B cell (primary cell): ENCODE measurements around the gene ZNF19. TPM values are rescaled to one million over a fixed set of nuclear protein-coding genes. Genes with fewer than 3 reads are reported as not detected.

ENCODE experiments used
- ATAC-seq: fragments of 200-7000 bp; cut with Tn5 transposase; one replicate; pipeline ENCODE4 v1.10.0; 2021; ENCODE audit warnings: low read depth, mild to moderate bottlenecking, moderate number of reproducible peaks, moderate library complexity
- CTCF ChIA-PET: fragments of 350-600 bp; sonication (Branson Sonifier 250); formaldehyde crosslinking; loops from one replicate; lab custom pipeline; 2021; ENCODE audit warnings: antibody characterized with exemption, inconsistent platforms; lab: Charles Lee
- POLR2A ChIA-PET: fragments of 350-600 bp; sonication (Branson Sonifier 250); formaldehyde crosslinking; loops from one replicate; lab custom pipeline; 2021; ENCODE audit warnings: antibody characterized with exemption; lab: Charles Lee
- DNase-seq: peaks from one replicate; pipeline ENCODE4 v3.0.0; 2013
- H2AFZ ChIP-seq: 2 replicates; pipeline ENCODE4 v1.6.1; 2012; ENCODE audit warnings: mild to moderate bottlenecking, low read depth, low read length; ENCODE audit not compliant: insufficient read depth, poor library complexity, severe bottlenecking
- H3K27ac ChIP-seq, 2 donors: 1 replicate in 1 of 2; 2 replicates in 1 of 2; pipeline ENCODE4 v1.5.1; 2012 to 2013; ENCODE audit warnings: low read length in 2 of 2, mild to moderate bottlenecking in 2 of 2, moderate library complexity in 1 of 2
- H3K27me3 ChIP-seq, 4 experiments: fragments of 200-600 bp in 1 of 4; sonication (generic) in 1 of 4; replicated peaks in 1 of 4; 1 replicate in 2 of 4; 2 replicates in 2 of 4; pipeline versions ENCODE4 v1.6.1 to v1.7.0; 2013 to 2016; ENCODE audit warnings: low read length in 3 of 4, mild to moderate bottlenecking in 2 of 4, mixed read lengths in 1 of 4, moderate library complexity in 1 of 4; ENCODE audit not compliant: insufficient read depth in 4 of 4, control insufficient read depth in 3 of 4; ENCODE audit errors: control extremely low read depth in 1 of 4
- H3K36me3 ChIP-seq, 2 experiments: replicated peaks in 1 of 2; 1 replicate in 1 of 2; 2 replicates in 1 of 2; pipeline versions ENCODE4 v1.6.1 to v1.7.1; 2013; ENCODE audit warnings: low read length in 1 of 2; ENCODE audit not compliant: insufficient read depth in 2 of 2, control insufficient read depth in 1 of 2; ENCODE audit errors: control extremely low read depth in 1 of 2, extremely low read depth in 1 of 2
- H3K4me1 ChIP-seq, 2 donors: fragments of 200-600 bp in 1 of 2; sonication (generic) in 1 of 2; 1 replicate in 1 of 2; 2 replicates in 1 of 2; pipeline versions ENCODE4 v1.5.1 to v1.6.1; 2013 to 2017; ENCODE audit warnings: low read length in 2 of 2; ENCODE audit not compliant: control insufficient read depth in 2 of 2, insufficient read depth in 2 of 2
- H3K4me2 ChIP-seq: replicated peaks from 2 replicates; pipeline ENCODE3; 2012; ENCODE audit warnings: mild to moderate bottlenecking, low read depth, low read length; ENCODE audit not compliant: poor library complexity, severe bottlenecking
- H3K4me3 ChIP-seq, 5 experiments: fragments of 200-600 bp in 1 of 5; sonication (generic) in 1 of 5; 1 replicate in 3 of 5; 2 replicates in 2 of 5; pipeline versions ENCODE4 v1.5.1 to v1.7.0; 2011 to 2016; ENCODE audit warnings: low read length in 4 of 5, mild to moderate bottlenecking in 4 of 5, low read depth in 2 of 5, control low read depth in 1 of 5, moderate library complexity in 1 of 5; ENCODE audit not compliant: insufficient read depth in 1 of 5; ENCODE audit errors: control extremely low read depth in 1 of 5, extremely low read depth in 1 of 5
- H3K79me2 ChIP-seq: fragments of 200-600 bp; sonication (generic); one replicate; pipeline ENCODE4 v1.6.0; 2016; ENCODE audit warnings: low read length; ENCODE audit not compliant: control insufficient read depth, insufficient read depth
- H3K9ac ChIP-seq: fragments of 200-600 bp; sonication (generic); 2 replicates; pipeline ENCODE4 v1.6.1; 2017; ENCODE audit warnings: mild to moderate bottlenecking, low read length, moderate library complexity
- H3K9me3 ChIP-seq, 3 donors: one replicate each; pipeline versions ENCODE4 v1.6.1 to v1.7.1; 2013; ENCODE audit warnings: low read length in 2 of 3; ENCODE audit not compliant: control insufficient read depth in 2 of 3, insufficient read depth in 1 of 3; ENCODE audit errors: control extremely low read depth in 1 of 3
- H4K20me1 ChIP-seq: 2 replicates; pipeline ENCODE4 v1.6.0; 2012; ENCODE audit warnings: mild to moderate bottlenecking, low read length; ENCODE audit not compliant: insufficient read depth, control insufficient read depth, poor library complexity, severe bottlenecking
- H3K27ac Mint-ChIP-seq: one replicate; pipeline ENCODE4 v1.8.0; 2021; ENCODE audit warnings: mixed read lengths
- H3K27me3 Mint-ChIP-seq: one replicate; pipeline ENCODE4 v1.8.0; 2021; ENCODE audit warnings: mixed read lengths
- H3K4me1 Mint-ChIP-seq: one replicate; pipeline ENCODE4 v1.8.0; 2021; ENCODE audit warnings: mixed read lengths
- H3K4me3 Mint-ChIP-seq: one replicate; pipeline ENCODE4 v1.8.0; 2021; ENCODE audit warnings: mixed read lengths
- H3K9me3 Mint-ChIP-seq: one replicate; pipeline ENCODE4 v1.8.0; 2022; ENCODE audit warnings: mixed read lengths; ENCODE audit not compliant: insufficient read depth
- EZH2 ChIP-seq: IDR thresholded peaks from 2 replicates; pipeline ENCODE4 v1.6.1; 2012; ENCODE audit warnings: borderline replicate concordance, low read depth, mild to moderate bottlenecking, moderate library complexity, low read length; ENCODE audit not compliant: insufficient read depth, poor library complexity, severe bottlenecking
- WGBS: methylation state at CpG from one replicate; pipeline ENCODE4 v1.1.5; 2013; ENCODE audit warnings: missing lambda C conversion rate; ENCODE audit not compliant: insufficient coverage; 5-methylcytosine and 5-hydroxymethylcytosine counted together
- intact Hi-C: fragments of 100-400 bp; cut with micrococcal nuclease; formaldehyde crosslinking; loops from one replicate; pipeline ENCODE4 v1.10.0; 2022
- polyA plus RNA-seq: library from polyadenylated mRNA; depleted of rRNA; stranded (reverse); fragments of >200 nt; gene quantifications from 2 replicates; pipeline ENCODE4 v1.2.3, GENCODE V29; 2012
- total RNA-seq, 2 donors: library from RNA; stranded (reverse); fragments of 120-200 nt in 1 of 2; gene quantifications; 1 replicate in 1 of 2; 2 replicates in 1 of 2; pipeline versions ENCODE4 v1.2.3 to v1.2.4, GENCODE V29; 2013 to 2022
- TF ChIP-seq, protein P1 (sequence below): fragments of 200-600 bp; IDR thresholded peaks from one replicate; pipeline ENCODE4 v1.8.0; 2022; ENCODE audit warnings: antibody characterized with exemption, mild to moderate bottlenecking

The ZNF19 gene
- total and polyA plus RNA-seq, 2 donors (not counting 1 experiment from before 2014, with no cell fraction given), result 2.4 to 12.6 TPM

GRCh38 chr16:71472931-71473330, 16.2 kb downstream of the ZNF19 start:
- 100% methylated on average over 2 of the region's 2 CpGs for WGBS
- ATAC-seq (no peak), DNase-seq (no peak)
- Mint-ChIP-seq H3K27ac (no peak overlapping the region), H3K27me3 (no peaks in the 10 kb centered on the region), H3K9me3 (no peaks in the 10 kb centered on the region), H3K4me3 (no peak overlapping the region), H3K4me1 (no peaks in the 10 kb centered on the region)
- Histone ChIP-seq H3K4me2 (no peak overlapping the region), H3K27ac (no peak overlapping the region), H3K4me3 (no peak overlapping the region), H3K9me3 (no peaks in the 10 kb centered on the region), H3K4me1 (no peaks in the 10 kb centered on the region), H3K27me3 (no peaks in the 10 kb centered on the region), H2AFZ (no peak overlapping the region), H3K9ac (no peak overlapping the region), H3K36me3 (peaks cover 0 to 23% of the 10 kb centered on the region in 2 experiments), H4K20me1 (no peaks in the 10 kb centered on the region), H3K79me2 (no peaks in the 10 kb centered on the region)
- CTCF ChIA-PET, result no interaction called here
- POLR2A ChIA-PET, result no interaction called here
- intact Hi-C loops, result no loop called here
- TF ChIP-seq, protein P1, sequence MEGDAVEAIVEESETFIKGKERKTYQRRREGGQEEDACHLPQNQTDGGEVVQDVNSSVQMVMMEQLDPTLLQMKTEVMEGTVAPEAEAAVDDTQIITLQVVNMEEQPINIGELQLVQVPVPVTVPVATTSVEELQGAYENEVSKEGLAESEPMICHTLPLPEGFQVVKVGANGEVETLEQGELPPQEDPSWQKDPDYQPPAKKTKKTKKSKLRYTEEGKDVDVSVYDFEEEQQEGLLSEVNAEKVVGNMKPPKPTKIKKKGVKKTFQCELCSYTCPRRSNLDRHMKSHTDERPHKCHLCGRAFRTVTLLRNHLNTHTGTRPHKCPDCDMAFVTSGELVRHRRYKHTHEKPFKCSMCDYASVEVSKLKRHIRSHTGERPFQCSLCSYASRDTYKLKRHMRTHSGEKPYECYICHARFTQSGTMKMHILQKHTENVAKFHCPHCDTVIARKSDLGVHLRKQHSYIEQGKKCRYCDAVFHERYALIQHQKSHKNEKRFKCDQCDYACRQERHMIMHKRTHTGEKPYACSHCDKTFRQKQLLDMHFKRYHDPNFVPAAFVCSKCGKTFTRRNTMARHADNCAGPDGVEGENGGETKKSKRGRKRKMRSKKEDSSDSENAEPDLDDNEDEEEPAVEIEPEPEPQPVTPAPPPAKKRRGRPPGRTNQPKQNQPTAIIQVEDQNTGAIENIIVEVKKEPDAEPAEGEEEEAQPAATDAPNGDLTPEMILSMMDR, result no peak
- no peak for TF ChIP-seq EZH2

GRCh38 chr16:71472051-71472450, 17.1 kb downstream of the ZNF19 start:
- Histone ChIP-seq H3K9ac (no peak overlapping the region), H3K27me3 (no peaks in the 10 kb centered on the region), H3K9me3 (no peaks in the 10 kb centered on the region), H2AFZ (no peak overlapping the region), H3K79me2 (no peaks in the 10 kb centered on the region), H3K4me1 (no peaks in the 10 kb centered on the region), H3K4me2 (no peak overlapping the region), H3K36me3 (peaks cover 0 to 16% of the 10 kb centered on the region in 2 experiments), H4K20me1 (no peaks in the 10 kb centered on the region), H3K27ac (no peak overlapping the region), H3K4me3 (no peak overlapping the region)
- 90% methylated on average over 1 of the region's 2 CpGs for WGBS
- H3K9me3 Mint-ChIP-seq, result peaks cover 2% of the 10 kb centered on the region
- intact Hi-C loops, result no loop called here
- H3K4me1 Mint-ChIP-seq, result no peaks in the 10 kb centered on the region
- ChIA-PET CTCF (interaction anchor here (1.1 kb wide), 1 partner anchor 10 kb away, joined by 3 read pairs; the partner anchor contains the start of gene ZNF23), POLR2A (no interaction called here)
- TF ChIP-seq EZH2, result no peak
- TF ChIP-seq, protein P1, result no peak
- H3K27ac Mint-ChIP-seq, result no peak overlapping the region
- DNase-seq (no peak), ATAC-seq (no peak)
- H3K4me3 Mint-ChIP-seq, result no peak overlapping the region
- no peaks in the 10 kb centered on the region for H3K27me3 Mint-ChIP-seq
